ENCODE data around the gene LMOD3. TPM values are rescaled to one million over a fixed set of nuclear protein-coding genes. Genes with fewer than 3 reads are reported as not detected.
A peak's percentile ranks its signal among the peaks of the same experiment; 100 is the strongest.

LMOD3 gene
- under 1 TPM in 2 of 3 donors, not detected in 1; 0.08 to 0.13 TPM for polyA plus RNA-seq

DNA sequence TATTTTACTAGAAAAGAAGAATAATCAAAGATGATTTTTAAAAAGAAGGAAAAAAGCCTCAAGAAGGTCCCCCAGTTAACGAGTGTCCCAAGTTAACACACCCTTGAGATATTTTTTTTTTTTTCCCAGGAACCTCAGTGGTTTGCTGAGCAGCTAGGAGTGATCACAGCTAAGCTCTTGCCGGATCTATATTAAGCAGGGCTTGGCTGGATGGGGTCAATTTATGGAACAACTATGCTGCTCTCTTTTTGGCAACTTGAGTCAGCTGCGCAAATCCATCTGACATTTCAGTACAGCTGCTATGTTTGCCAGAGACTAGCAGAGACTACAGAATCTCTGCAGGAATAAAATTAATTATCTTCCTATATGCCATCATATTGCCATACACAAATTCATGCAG, at the start of gene LMOD3:
LMOD3 (minus strand) TSS at position 193 of the 400 bp plus-strand sequence. CDS start 209 bp downstream, outside the sequence.
- Mint-ChIP-seq H3K4me3 (no peak within 1 kb of the TSS), H3K36me3 (no peaks in the 10 kb centered on the region), H3K4me1 (peaks cover 0 to 5% of the 10 kb centered on the region in 2 donors), H3K9me3 (no peaks in the 10 kb centered on the region), H3K27me3 (ENCODE audit: low read depth in 3 of 3) (peaks cover 0 to 7% (median 2%) of the 10 kb centered on the region in 3 donors), H3K27ac (no peak within 1 kb of the TSS)
- no peak for DNase-seq

DNA sequence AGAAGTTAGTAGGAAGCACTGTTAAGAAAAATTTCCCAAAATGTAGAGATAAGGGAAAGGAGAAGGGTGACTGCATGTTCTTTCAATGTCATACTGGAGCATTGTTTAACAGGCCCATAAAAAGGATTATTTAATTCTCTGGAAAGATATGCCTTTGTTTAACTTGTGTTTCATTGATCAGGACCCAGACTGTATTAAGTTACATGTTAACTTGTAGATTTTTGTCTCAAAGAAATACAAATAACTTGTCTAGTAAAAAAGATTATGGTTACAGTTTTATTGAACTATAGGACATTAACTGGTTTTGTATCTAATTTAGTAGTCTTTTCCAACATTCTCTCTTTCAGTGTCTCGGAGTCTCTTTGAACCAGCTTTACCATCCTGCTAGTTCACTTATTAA, 49.7 kb upstream of the LMOD3 start:
- no peak overlapping the region for H3K27ac Mint-ChIP-seq
- no peak for DNase-seq
- no peak overlapping the region for H3K4me3 Mint-ChIP-seq
- peaks cover 0 to 2% (median 0%) of the 10 kb centered on the region in 3 donors for H3K27me3 Mint-ChIP-seq (ENCODE audit: low read depth in 3 of 3)
- H3K36me3 Mint-ChIP-seq, result peaks cover 0 to 21% (median 0%) of the 10 kb centered on the region in 3 donors
- H3K4me1 Mint-ChIP-seq, result no peaks in the 10 kb centered on the region
- no peaks in the 10 kb centered on the region for H3K9me3 Mint-ChIP-seq

DNA sequence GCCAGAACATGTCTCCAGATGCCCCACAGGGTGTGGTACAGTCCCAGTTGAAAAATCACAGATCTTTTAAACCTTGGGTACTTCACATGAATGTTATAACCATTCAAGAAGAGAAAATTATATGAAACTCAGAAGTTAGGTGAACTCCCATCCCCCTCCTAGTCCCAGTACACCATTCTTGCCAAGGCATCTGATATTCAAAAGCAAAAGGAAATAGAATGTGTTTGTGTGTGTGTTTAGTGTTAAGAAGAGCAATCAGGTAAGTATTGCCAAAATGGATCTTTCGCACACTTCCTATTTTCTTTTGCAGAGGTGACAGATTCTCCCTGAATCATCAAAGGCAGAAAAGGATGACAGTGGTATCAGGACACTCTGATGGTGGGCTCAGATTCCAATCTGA, 44.1 kb upstream of the LMOD3 start:
- Mint-ChIP-seq H3K36me3 (peaks cover 0 to 7% (median 0%) of the 10 kb centered on the region in 3 donors), H3K9me3 (no peaks in the 10 kb centered on the region), H3K27ac (no peak overlapping the region), H3K4me1 (no peaks in the 10 kb centered on the region), H3K4me3 (no peak overlapping the region), H3K27me3 (ENCODE audit: low read depth in 3 of 3) (peaks cover 0 to 5% (median 2%) of the 10 kb centered on the region in 3 donors)
- DNase-seq, result no peak

DNA sequence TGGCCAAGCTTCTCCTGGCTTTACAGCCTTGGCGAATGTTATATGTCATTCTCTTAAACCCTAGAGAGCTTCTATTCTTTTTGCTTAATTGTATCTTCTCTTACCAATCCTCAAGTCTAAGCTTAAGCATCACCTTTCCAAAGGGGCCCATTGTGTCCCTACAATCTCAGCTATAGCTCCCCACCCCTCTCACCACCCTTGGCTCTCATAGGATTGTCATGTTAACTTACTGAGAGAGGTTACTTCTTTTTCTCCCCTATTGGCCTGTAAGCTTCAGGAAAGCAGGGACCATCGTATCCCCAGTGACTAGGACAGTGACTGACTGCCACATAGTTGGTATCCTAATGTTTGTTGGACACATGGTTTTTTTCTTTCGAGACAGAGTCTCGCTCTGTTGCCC, 43.3 kb upstream of the LMOD3 start:
- Mint-ChIP-seq H3K9me3 (no peaks in the 10 kb centered on the region), H3K4me1 (no peaks in the 10 kb centered on the region), H3K27me3 (ENCODE audit: low read depth in 3 of 3) (peaks cover 0 to 5% (median 2%) of the 10 kb centered on the region in 3 donors), H3K4me3 (no peak overlapping the region), H3K27ac (no peak overlapping the region), H3K36me3 (peaks cover 0 to 4% (median 0%) of the 10 kb centered on the region in 3 donors)
- no peak for DNase-seq

GRCh38 chr3:69164296-69164695, 41.9 kb upstream of the LMOD3 start:
- no peak for DNase-seq
- peaks cover 0 to 5% (median 2%) of the 10 kb centered on the region in 3 donors for H3K27me3 Mint-ChIP-seq (ENCODE audit: low read depth in 3 of 3)
- H3K9me3 Mint-ChIP-seq, result no peaks in the 10 kb centered on the region
- no peaks in the 10 kb centered on the region for H3K4me1 Mint-ChIP-seq
- H3K4me3 Mint-ChIP-seq, result no peak overlapping the region
- H3K27ac Mint-ChIP-seq, result no peak overlapping the region
- H3K36me3 Mint-ChIP-seq, result peaks cover 0 to 4% (median 0%) of the 10 kb centered on the region in 3 donors

DNA sequence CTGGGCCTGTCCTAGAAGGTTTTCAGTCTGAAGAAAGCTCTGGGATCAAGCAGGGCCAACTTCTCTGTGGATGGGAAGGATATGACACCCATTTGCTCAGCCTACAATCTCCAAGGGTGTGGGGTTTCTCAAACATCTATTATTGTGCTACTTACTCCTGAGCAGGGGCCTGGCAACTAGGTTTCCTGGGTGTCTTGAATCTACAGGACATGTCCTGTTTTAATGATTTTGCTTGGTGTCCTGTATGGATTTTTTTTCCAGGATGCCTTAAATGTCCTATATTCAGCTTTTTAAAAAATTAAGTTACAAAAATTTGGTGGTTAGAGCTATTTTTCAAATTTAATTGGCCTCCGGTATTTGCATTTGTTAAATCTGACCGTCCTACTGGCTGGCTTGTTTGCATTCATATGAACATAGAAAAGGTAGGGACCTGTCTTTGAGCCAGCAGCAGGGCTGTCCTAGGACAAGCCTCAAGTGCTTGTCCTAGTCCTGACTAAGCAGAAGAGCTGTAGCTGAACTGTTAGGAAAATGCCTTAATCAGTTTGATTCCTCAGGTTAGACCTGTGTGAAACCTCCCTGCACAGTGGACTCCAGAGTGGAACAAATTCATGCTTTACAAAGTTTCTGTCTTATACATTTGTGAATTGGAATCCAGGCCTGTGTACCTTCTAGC, 40.0 kb upstream of the LMOD3 start:
- H3K4me3 Mint-ChIP-seq, result no peak overlapping the region
- no peaks in the 10 kb centered on the region for H3K4me1 Mint-ChIP-seq
- no peak overlapping the region for H3K27ac Mint-ChIP-seq
- DNase-seq, result no peak
- peaks cover 2 to 4% (median 2%) of the 10 kb centered on the region in 3 donors for H3K27me3 Mint-ChIP-seq (ENCODE audit: low read depth in 3 of 3)
- H3K36me3 Mint-ChIP-seq, result peaks cover 0 to 2% (median 0%) of the 10 kb centered on the region in 3 donors
- no peaks in the 10 kb centered on the region for H3K9me3 Mint-ChIP-seq

DNA sequence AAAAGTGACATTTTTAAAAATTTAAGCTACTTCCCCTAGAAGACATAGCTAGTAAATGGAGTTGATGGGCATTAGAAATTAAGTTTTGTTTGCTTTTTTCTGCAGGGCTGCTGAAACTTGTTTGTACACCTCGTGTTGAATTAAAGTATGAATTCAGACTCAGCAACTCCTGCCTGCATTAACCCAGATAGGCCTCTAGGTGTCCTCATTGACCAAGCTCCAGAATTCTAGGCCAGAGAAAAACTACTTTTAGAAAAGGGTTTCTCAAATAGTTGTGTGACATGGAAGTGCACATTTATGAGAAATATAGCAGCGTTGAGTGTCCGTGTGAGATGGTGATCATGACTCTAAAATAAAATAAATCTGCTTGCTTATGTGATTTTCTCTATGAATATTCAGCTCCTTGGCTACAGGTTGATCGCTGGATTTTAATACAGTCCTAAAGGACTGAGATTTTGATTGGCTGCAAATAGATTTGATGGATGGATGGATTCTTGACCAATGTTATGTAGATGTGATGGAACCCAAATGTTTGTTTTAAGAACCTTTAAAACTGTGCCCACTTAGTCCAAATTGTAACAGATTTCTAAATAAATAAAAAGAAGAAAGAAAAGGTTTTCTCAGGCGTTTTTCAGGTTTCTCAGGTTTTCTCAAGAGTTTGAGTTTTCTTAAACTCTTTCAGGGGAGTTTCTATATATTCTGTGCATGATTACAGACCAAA, 39.4 kb upstream of the LMOD3 start:
- Mint-ChIP-seq H3K4me1 (no peaks in the 10 kb centered on the region), H3K4me3 (no peak overlapping the region), H3K9me3 (no peaks in the 10 kb centered on the region), H3K27ac (no peak overlapping the region), H3K27me3 (ENCODE audit: low read depth in 3 of 3) (peaks cover 2 to 4% (median 3%) of the 10 kb centered on the region in 3 donors), H3K36me3 (no peaks in the 10 kb centered on the region)
- peak; percentile 42 to 61 (median 53) for DNase-seq

DNA sequence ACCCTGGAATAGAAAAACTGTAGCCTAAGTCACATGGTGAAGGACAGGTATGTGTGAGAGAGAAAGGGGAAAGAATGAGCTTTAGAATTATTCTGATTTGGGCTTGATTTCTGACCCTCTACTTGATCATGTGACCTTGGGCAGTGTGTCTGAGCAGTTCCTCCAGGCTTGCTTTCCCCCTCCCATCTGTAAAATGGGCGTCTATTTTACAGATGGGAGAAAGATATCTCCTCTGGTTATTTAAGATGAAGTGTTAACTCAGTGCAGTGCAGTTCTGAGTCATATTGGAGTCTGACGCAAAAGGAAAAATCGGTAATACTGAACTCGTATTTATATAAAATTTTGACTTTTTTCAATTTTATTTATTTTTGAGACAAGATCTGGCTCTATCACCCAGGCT, 38.1 kb upstream of the LMOD3 start:
- H3K27me3 Mint-ChIP-seq (ENCODE audit: low read depth in 3 of 3), result peaks cover 0 to 4% (median 3%) of the 10 kb centered on the region in 3 donors
- H3K36me3 Mint-ChIP-seq, result no peaks in the 10 kb centered on the region
- H3K4me1 Mint-ChIP-seq, result no peaks in the 10 kb centered on the region
- DNase-seq, result no peak
- H3K27ac Mint-ChIP-seq, result no peak overlapping the region
- no peaks in the 10 kb centered on the region for H3K9me3 Mint-ChIP-seq
- no peak overlapping the region for H3K4me3 Mint-ChIP-seq

DNA sequence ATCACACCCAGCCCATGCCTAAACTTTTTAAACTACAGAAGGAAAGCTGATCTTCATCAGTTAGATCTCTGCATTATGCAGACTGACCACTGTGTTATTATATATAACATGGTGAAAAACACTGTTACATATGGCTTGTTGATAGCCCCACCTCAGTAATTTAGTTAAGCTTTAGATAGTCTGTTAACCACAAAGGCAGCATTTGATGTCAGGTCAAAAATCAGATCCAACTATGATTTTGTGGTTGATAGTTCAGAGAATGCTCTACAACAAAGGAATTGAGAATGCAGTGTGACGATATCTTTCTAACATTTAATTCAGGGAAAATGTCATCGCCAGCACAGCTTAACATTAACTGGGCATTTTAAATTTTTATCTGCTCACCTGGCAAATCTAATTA, 37.7 kb upstream of the LMOD3 start:
- DNase-seq, result no peak
- Mint-ChIP-seq H3K4me1 (no peaks in the 10 kb centered on the region), H3K27ac (no peak overlapping the region), H3K36me3 (no peaks in the 10 kb centered on the region), H3K4me3 (no peak overlapping the region), H3K27me3 (ENCODE audit: low read depth in 3 of 3) (peaks cover 0 to 4% (median 3%) of the 10 kb centered on the region in 3 donors), H3K9me3 (no peaks in the 10 kb centered on the region)

DNA sequence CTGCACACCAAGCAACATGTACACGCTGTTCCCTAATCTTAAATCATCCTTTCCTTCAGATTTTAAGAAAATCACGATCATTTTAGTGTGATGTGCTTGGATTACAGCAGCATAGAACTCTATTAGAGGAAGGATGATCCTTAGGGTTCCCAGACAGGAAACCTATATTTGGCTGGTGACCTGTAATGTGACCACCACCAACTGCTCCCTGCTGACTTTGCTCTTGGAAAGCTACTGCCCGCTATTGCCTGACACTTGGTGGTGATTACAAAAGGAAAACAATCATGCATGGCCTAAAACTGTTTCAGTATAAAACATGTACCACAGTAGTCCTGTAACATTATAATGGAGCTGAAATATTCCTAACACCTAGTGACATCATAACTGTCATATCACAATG, 27.2 kb upstream of the LMOD3 start:
- Mint-ChIP-seq H3K27ac (no peak overlapping the region), H3K27me3 (ENCODE audit: low read depth in 3 of 3) (peaks cover 0 to 3% (median 0%) of the 10 kb centered on the region in 3 donors), H3K36me3 (no peaks in the 10 kb centered on the region), H3K9me3 (no peaks in the 10 kb centered on the region), H3K4me1 (no peaks in the 10 kb centered on the region), H3K4me3 (no peak overlapping the region)
- no peak for DNase-seq

DNA sequence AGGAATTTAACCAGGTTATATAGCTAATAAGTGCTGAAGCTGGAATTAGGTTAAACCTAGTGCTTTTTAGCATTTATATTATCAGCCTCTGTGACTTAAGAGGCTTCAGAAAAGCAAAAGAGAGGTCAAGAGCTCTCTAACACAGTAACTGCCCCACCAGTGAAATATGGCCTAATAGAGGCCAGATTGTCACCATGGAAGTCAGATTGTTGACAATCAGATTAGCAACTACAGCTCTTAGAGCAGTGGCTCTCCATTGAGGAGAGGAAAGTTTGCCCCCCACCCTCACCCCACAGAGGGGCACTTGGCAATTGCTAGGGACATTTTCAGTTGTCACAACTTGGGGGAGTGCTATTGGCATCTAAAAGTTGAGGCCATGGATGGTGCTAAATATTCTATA, 23.3 kb upstream of the LMOD3 start:
- Mint-ChIP-seq H3K4me1 (no peaks in the 10 kb centered on the region), H3K27ac (no peak overlapping the region), H3K27me3 (ENCODE audit: low read depth in 3 of 3) (peaks cover 0 to 1% (median 0%) of the 10 kb centered on the region in 3 donors), H3K9me3 (no peaks in the 10 kb centered on the region), H3K4me3 (no peak overlapping the region), H3K36me3 (no peaks in the 10 kb centered on the region)
- DNase-seq, result no peak

DNA sequence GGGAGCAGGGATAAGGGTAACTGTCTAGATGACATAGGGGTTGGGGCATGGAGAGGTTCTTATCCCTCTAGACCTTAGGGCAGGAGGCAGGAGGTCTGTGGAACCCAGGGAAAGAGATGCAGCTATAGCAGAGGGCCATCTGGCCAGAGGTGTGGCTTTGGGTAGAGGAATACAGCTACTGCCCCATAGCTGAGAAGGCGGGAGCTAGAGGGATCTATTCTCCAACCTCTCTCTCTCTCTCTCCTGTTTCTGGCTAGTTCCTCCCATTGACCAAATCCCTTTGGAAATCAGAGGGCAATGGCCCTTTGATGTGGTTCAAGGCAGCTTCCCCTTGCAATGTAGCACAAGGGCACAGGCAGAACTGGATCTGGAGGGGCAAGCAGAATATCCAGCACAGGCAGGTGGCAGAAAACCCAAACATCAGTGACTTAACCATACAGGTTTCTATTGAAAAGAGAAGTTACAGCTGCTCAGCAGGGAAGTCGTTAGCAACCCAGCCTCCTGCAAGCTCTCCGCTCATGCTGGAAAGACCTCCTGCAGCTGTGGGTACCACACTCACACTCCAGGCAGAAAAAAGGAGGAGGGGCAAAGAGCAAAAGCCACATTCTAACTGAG, 22.3 kb upstream of the LMOD3 start:
- Mint-ChIP-seq H3K27me3 (ENCODE audit: low read depth in 3 of 3) (peaks cover 0 to 3% (median 1%) of the 10 kb centered on the region in 3 donors), H3K4me3 (no peak overlapping the region), H3K36me3 (no peaks in the 10 kb centered on the region), H3K4me1 (no peaks in the 10 kb centered on the region), H3K27ac (peak overlapping the region in 1 of 6 donors; percentile 51), H3K9me3 (no peaks in the 10 kb centered on the region)
- DNase-seq, result no peak

DNA sequence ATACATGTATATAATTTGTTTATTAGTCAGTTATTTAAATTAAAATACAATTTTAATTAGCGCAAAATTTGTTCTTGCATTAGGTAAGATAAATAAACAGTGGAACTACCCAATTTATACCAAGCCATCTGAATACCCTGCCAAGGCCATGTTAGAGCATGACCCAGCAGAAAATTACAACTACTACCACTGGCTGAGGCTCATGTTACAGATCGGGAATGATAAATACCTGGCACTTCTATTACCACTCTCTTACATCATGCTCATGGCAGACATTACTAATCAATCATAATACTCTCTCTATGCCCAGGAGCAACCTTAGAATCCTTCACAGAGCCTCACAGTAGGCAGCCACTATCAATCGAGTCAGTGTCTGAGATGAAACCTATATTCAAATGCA, 21.2 kb upstream of the LMOD3 start:
- H3K27me3 Mint-ChIP-seq (ENCODE audit: low read depth in 3 of 3), result peaks cover 0 to 5% (median 4%) of the 10 kb centered on the region in 3 donors

GRCh38 chr3:69142797-69143454, 20.5 kb upstream of the LMOD3 start:
- DNase-seq, result no peak
- H3K9me3 Mint-ChIP-seq, result no peaks in the 10 kb centered on the region
- H3K4me3 Mint-ChIP-seq, result no peak overlapping the region
- H3K36me3 Mint-ChIP-seq, result no peaks in the 10 kb centered on the region
- peaks cover 0 to 5% (median 4%) of the 10 kb centered on the region in 3 donors for H3K27me3 Mint-ChIP-seq (ENCODE audit: low read depth in 3 of 3)
- H3K27ac Mint-ChIP-seq, result no peak overlapping the region
- H3K4me1 Mint-ChIP-seq, result no peaks in the 10 kb centered on the region

More for the DNA sequence above, 21.2 kb upstream of the LMOD3 start:
- DNase-seq, result no peak
- H3K36me3 Mint-ChIP-seq, result no peaks in the 10 kb centered on the region
- no peaks in the 10 kb centered on the region for H3K9me3 Mint-ChIP-seq
- no peak overlapping the region for H3K27ac Mint-ChIP-seq
- H3K4me3 Mint-ChIP-seq, result no peak overlapping the region
- H3K4me1 Mint-ChIP-seq, result no peaks in the 10 kb centered on the region
